GM23248 (cell line): ENCODE measurements around the gene UBE2D4. TPM values are rescaled to one million over a fixed set of nuclear protein-coding genes. Genes with fewer than 3 reads are reported as not detected.

Experiments used
- DNase-seq: peaks from one replicate; pipeline ENCODE4 v3.0.0-alpha.2; 2015
- H2AFZ ChIP-seq: fragments of 200-600 bp; sonication (generic); 2 replicates; pipeline ENCODE4 v1.6.1; 2016; ENCODE audit warnings: antibody characterized with exemption
- H3F3A ChIP-seq: fragments of 200-600 bp; sonication (generic); 2 replicates; pipeline ENCODE4 v1.6.1; 2016; ENCODE audit warnings: mild to moderate bottlenecking, antibody characterized with exemption, mixed run types; ENCODE audit not compliant: insufficient read depth
- H3K27ac ChIP-seq: fragments of 200-600 bp; sonication (generic); 2 replicates; pipeline ENCODE4 v1.5.1; 2016; ENCODE audit warnings: mild to moderate bottlenecking
- H3K27me3 ChIP-seq: fragments of 200-600 bp; sonication (generic); replicated peaks from 2 replicates; pipeline ENCODE4 v1.6.1; 2016; ENCODE audit warnings: mild to moderate bottlenecking; ENCODE audit not compliant: insufficient read depth
- H3K36me3 ChIP-seq: fragments of 200-600 bp; sonication (generic); 2 replicates; pipeline ENCODE4 v1.6.1; 2016; ENCODE audit warnings: low read depth, mild to moderate bottlenecking
- H3K4me1 ChIP-seq: fragments of 200-600 bp; sonication (generic); 2 replicates; pipeline ENCODE4 v1.6.1; 2016; ENCODE audit warnings: mild to moderate bottlenecking; ENCODE audit not compliant: insufficient read depth
- H3K4me2 ChIP-seq: fragments of 200-600 bp; sonication (generic); one replicate; pipeline ENCODE4 v1.6.1; 2016; ENCODE audit warnings: mild to moderate bottlenecking; ENCODE audit not compliant: unreplicated experiment
- H3K4me3 ChIP-seq: fragments of 200-600 bp; sonication (generic); 2 replicates; pipeline ENCODE4 v1.5.1; 2016; ENCODE audit warnings: mild to moderate bottlenecking
- H3K79me2 ChIP-seq: fragments of 200-600 bp; sonication (generic); 2 replicates; pipeline ENCODE4 v1.6.1; 2016; ENCODE audit warnings: mild to moderate bottlenecking; ENCODE audit not compliant: insufficient read depth
- H3K9ac ChIP-seq: fragments of 200-600 bp; sonication (generic); 2 replicates; pipeline ENCODE4 v1.6.1; 2016; ENCODE audit warnings: mild to moderate bottlenecking
- H3K9me2 ChIP-seq: fragments of 200-600 bp; sonication (generic); 2 replicates; pipeline ENCODE4 v1.6.1; 2016; ENCODE audit warnings: mixed run types, mild to moderate bottlenecking, moderate library complexity; ENCODE audit not compliant: insufficient read depth
- H3K9me3 ChIP-seq: fragments of 200-600 bp; sonication (generic); one replicate; pipeline ENCODE4 v1.6.1; 2017; ENCODE audit warnings: low read depth
- H4K20me1 ChIP-seq: fragments of 200-600 bp; sonication (generic); 2 replicates; pipeline ENCODE4 v1.6.0; 2016; ENCODE audit not compliant: insufficient read depth
- EZH2 ChIP-seq: fragments of 200-600 bp; sonication (generic); IDR thresholded peaks from 2 replicates; pipeline ENCODE4 v1.6.1; 2018; ENCODE audit warnings: antibody characterized with exemption, mild to moderate bottlenecking; ENCODE audit not compliant: insufficient read depth, poor library complexity, severe bottlenecking
- EZH2phosphoT487 ChIP-seq: fragments of 200-600 bp; sonication (generic); IDR thresholded peaks from 2 replicates; pipeline ENCODE4 v1.6.1; 2018; ENCODE audit warnings: antibody characterized with exemption, moderate library complexity, mild to moderate bottlenecking, low read depth; ENCODE audit not compliant: insufficient read depth
- WGBS, 2 experiments: methylation state at CpG; one replicate each; pipeline ENCODE4 v1.1.6; 2015 to 2017; ENCODE audit warnings: low lambda C conversion rate in 2 of 2, low coverage in 1 of 2; ENCODE audit errors: missing lambda C conversion rate in 2 of 2; 5-methylcytosine and 5-hydroxymethylcytosine counted together
- in situ Hi-C: fragments of 300-500 bp; cut with MboI; formaldehyde crosslinking; loops from 2 replicates; pipeline ENCODE4 v1.15.0; 2020
- polyA plus RNA-seq: library from polyadenylated mRNA; unstranded; fragments of >200 nt; fragmentation: Nextera tagmentation; extraction: Ambion mirVana; gene quantifications from 2 replicates; pipeline ENCODE4 v1.2.1, GENCODE V29; 2016
- total RNA-seq: library from RNA; depleted of rRNA; stranded (reverse); fragments of >200 nt; shearing (Covaris generic); gene quantifications from 2 replicates; pipeline ENCODE4 v1.2.3, GENCODE V29; 2014

The UBE2D4 gene
- total and polyA plus RNA-seq, 2 experiments from 2014 or later, result 20.5 to 21.7 TPM

DNA sequence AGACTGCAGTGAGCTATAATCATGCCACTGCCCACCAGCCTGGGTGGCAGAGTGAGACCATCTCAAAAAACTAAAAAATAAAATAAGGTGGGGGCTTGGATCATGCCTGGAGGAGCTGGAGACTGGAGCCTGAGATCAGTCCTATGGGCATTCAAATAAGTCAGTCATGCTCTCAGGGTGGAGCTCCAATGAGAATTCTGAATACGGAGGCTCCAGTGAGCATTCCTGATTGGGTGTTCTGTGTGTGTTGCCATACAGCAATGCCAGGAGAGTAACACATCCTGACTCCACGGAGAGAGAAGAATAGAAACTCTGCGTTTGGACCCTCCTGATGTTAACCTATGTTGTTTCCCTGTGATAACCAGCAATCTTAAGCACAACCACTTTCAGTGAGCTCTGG lies 16.0 kb downstream of the UBE2D4 start:
- H3K4me3 ChIP-seq, result no peak overlapping the region
- no peaks in the 10 kb centered on the region for H3K9me2 ChIP-seq
- no peaks in the 10 kb centered on the region for H3K27me3 ChIP-seq
- H3F3A ChIP-seq, result no peaks in the 10 kb centered on the region
- TF ChIP-seq EZH2 (no peak), EZH2phosphoT487 (no peak)
- H3K27ac ChIP-seq, result no peak overlapping the region
- no peaks in the 10 kb centered on the region for H3K36me3 ChIP-seq
- H3K79me2 ChIP-seq, result no peaks in the 10 kb centered on the region
- no peaks in the 10 kb centered on the region for H3K4me1 ChIP-seq
- 54 to 59% methylated on average over 3 of the region's 3 CpGs for WGBS, 2 experiments
- no peak overlapping the region for H3K4me2 ChIP-seq
- no peak for DNase-seq
- H2AFZ ChIP-seq, result no peak overlapping the region
- no peak overlapping the region for H3K9ac ChIP-seq
- H3K9me3 ChIP-seq, result no peaks in the 10 kb centered on the region
- H4K20me1 ChIP-seq, result no peaks in the 10 kb centered on the region
- in situ Hi-C loops, result no loop called here

DNA sequence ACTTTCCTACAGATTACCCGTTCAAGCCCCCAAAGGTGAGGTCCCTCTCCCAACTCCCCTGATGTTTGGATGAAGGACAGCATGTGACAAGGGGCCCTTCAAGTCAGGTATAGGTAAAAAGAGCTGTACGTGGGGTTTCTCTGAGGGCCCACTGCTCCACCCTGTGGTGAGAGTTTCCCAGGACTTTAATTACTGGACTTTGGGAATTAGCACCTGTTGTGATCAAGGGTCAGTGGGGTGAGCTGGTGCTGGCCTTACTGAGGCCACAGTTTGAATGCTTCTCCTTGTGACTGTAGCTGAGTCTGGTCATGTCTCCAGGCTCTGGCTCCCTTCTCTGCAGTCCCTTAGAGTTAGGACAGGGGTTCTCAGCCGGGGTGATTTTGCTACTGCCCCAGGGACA lies 16.8 kb downstream of the UBE2D4 start:
- H3K4me1 ChIP-seq, result no peaks in the 10 kb centered on the region
- no peaks in the 10 kb centered on the region for H3K79me2 ChIP-seq
- H3K27ac ChIP-seq, result no peak overlapping the region
- TF ChIP-seq EZH2phosphoT487, result no peak
- TF ChIP-seq EZH2, result no peak
- no peak overlapping the region for H3K9ac ChIP-seq
- DNase-seq, result no peak
- no peaks in the 10 kb centered on the region for H3F3A ChIP-seq
- H3K4me2 ChIP-seq, result no peak overlapping the region
- WGBS, 2 experiments, result 88 to 91% methylated on average over 3 of the region's 3 CpGs
- no peaks in the 10 kb centered on the region for H3K36me3 ChIP-seq
- in situ Hi-C loops, result no loop called here
- no peak overlapping the region for H3K4me3 ChIP-seq
- no peaks in the 10 kb centered on the region for H3K9me3 ChIP-seq
- H3K27me3 ChIP-seq, result no peaks in the 10 kb centered on the region
- no peaks in the 10 kb centered on the region for H3K9me2 ChIP-seq
- H4K20me1 ChIP-seq, result no peaks in the 10 kb centered on the region
- H2AFZ ChIP-seq, result no peak overlapping the region

DNA sequence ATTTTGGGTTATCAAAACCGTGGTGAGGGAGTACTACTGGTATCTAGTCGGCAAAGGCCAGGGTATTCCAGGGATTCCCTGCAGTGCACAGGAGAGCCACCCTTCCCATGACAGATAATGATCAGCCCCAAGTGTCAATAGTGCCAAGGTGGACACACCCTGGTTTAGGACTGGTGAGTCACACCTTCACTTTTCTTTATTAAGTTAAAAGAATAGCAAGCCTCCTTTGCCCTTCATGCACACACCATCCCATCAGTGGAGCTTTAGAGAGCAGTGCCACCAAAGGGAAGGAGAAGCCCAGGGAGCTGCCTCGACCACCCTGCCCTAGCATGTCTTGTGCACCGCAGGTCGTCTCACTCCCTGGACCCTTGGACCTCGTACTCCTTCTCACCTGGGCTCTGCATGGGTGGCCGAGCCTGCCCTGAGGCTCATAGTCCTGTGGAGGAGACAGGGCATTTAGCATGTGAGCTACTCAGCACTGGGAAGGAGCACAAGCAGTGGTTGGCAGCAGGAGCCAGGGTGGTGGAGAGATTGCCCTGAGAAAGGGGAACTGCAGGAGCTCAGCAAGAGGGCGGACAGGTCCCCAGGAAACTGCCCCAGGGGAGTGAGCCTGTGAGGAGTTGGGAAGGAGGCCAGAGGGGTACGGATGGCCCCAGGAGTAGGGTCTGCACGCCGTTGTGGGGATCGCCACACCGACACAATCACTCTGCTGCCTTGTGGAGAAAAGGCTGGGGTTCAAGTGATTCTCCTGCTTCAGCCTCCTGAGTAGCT lies 17.4 kb downstream of the UBE2D4 start:
- WGBS, 2 experiments, result 71 to 77% methylated on average over 13 of the region's 13 CpGs
- H3K4me3 ChIP-seq, result no peak overlapping the region
- H3K9ac ChIP-seq, result no peak overlapping the region
- H3K27ac ChIP-seq, result no peak overlapping the region
- no peaks in the 10 kb centered on the region for H3K27me3 ChIP-seq
- H3K9me2 ChIP-seq, result no peaks in the 10 kb centered on the region
- peak; percentile 26 for DNase-seq
- H2AFZ ChIP-seq, result no peak overlapping the region
- H3K79me2 ChIP-seq, result no peaks in the 10 kb centered on the region
- H4K20me1 ChIP-seq, result no peaks in the 10 kb centered on the region
- no peak overlapping the region for H3K4me2 ChIP-seq
- no peaks in the 10 kb centered on the region for H3K9me3 ChIP-seq
- H3F3A ChIP-seq, result no peaks in the 10 kb centered on the region
- H3K4me1 ChIP-seq, result no peaks in the 10 kb centered on the region
- H3K36me3 ChIP-seq, result no peaks in the 10 kb centered on the region
- in situ Hi-C loops, result no loop called here
- TF ChIP-seq EZH2phosphoT487, result no peak
- TF ChIP-seq EZH2, result no peak

DNA sequence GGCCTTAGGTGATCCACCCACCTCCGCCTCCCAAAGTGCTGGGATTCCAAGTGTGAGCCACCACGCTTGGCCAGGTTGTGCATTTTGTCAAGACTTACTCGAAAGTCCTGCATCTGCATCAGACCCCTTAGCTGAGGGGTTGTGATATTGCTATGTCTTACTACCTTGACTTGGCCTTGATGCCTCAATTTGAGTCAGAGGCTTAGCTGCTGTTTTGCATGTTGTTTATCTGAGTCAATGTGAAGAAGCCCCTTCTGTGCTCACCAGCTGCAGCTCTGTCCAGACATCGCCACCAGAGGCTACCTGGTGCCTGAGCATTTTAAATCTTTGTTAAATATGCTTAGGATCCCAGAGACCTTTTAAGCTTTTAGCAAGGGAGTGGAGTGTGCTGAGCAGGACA lies 18.1 kb downstream of the UBE2D4 start:
- Histone ChIP-seq H3F3A (no peaks in the 10 kb centered on the region), H3K4me2 (no peak overlapping the region), H2AFZ (no peak overlapping the region), H3K9ac (no peak overlapping the region), H4K20me1 (no peaks in the 10 kb centered on the region), H3K9me3 (no peaks in the 10 kb centered on the region), H3K27ac (no peak overlapping the region), H3K4me3 (no peak overlapping the region), H3K4me1 (no peaks in the 10 kb centered on the region), H3K9me2 (no peaks in the 10 kb centered on the region), H3K79me2 (no peaks in the 10 kb centered on the region), H3K27me3 (no peaks in the 10 kb centered on the region), H3K36me3 (no peaks in the 10 kb centered on the region; the same call in 1 of the 2 replicates)
- in situ Hi-C loops, result no loop called here
- TF ChIP-seq EZH2phosphoT487 (no peak), EZH2 (no peak)
- no peak for DNase-seq
- 91 to 95% methylated on average over 4 of the region's 4 CpGs for WGBS, 2 experiments
